Stromal cell of bone marrow (primary cell): ENCODE measurements around the gene FAHD1.

ENCODE experiments used
- DNase-seq: peaks from one replicate; pipeline ENCODE4 v3.0.0-alpha.2; 2012; ENCODE audit warnings: low read depth

Gene FAHD1

GRCh38 chr16:1826691-1827573, at the start of gene FAHD1, which contains the start of gene HAGH:
FAHD1 (plus strand) TSS chr16:1827206; CDS start chr16:1827239, 33 bp downstream.
HAGH (minus strand) TSS chr16:1826825; CDS start chr16:1826787, 38 bp downstream.
- peak; percentile 87 for DNase-seq

DNA sequence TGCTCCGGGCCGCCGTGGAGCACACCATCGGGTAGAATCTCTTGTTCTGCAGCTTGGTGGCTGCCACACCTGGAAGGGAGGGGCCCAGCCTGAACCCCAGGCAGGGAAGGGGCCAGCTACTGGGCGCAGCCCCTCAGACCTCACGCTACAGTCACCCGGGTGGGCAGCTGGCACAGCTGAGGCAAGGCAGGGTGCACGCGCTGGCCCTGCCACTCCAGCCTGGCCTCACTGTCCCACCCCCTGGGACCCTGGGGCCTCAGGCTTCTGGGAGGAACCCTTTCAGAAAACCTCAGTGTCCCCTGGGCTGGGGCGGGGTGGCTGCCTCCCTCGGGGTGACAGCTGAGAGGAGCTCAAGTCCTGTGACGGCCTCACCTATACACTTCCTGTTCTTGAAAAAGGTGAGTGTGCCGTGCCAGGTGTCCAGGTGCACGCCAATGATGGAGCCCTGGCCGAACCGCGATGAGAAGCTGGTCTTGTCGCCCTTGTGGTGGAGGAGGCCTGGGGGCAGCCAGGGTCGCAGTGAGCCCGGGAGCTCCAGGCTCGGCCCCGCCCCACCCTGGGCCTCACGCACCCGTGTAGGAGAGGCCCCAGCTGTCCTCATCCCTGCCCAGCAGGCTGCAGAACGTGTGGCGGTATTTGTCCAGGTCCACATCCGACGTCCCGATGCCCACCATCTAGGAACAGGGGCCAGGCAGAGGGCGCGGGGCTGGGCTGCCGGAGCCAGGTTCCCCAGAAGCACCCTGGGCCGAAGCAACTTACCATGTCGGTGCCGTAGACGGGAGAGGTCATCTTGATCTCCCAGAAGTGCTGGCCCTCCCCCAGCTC, 49.4 kb upstream of the FAHD1 start:
- no peak for DNase-seq

DNA sequence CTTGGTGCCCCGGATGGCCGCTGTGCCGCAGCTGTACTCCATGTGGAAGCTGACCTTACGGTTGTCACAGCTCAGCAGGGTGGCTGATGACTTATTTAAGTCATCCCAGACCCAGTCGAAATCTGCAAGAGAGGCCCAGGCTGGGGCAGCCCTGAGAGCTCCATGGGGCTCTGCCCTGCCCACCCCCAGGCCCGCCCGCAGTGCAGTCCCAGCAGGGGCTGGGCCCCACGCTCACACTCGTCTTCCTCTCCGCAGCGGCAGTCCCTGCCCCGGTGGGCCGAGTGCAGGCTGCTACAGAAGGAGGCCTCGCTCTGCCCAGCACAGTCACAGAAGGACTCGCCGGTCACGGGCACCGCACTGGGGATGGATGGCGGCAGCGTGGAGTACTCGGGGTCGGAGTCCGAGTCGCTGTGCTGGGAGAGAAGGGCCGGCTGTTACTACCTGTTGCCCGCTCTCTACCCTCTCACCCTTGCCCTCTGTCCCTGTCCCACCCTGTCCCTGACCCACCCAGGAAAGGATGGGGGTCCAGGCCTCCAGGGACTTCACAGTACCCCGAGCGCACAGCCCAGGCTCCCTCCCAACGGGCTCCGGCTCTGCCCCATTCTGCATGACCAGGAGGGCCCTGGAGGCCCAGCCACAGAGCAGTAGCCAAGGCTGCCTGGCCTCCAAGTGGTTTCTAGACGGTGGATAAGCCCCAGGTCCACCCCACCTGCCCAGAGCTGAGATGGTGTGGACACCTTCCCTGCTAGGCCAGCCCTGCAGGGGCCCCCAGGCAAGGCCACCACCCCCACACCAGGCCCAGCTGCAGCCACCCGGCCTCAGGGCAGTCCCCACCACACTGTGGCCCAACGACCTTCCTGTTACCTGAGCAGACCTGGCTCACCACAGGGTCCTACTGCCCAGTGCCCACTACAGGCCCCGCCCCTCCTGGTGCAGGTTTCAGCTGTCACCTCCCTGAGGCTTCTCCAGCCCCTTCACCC, 48.5 kb upstream of the FAHD1 start:
- no peak for DNase-seq

DNA sequence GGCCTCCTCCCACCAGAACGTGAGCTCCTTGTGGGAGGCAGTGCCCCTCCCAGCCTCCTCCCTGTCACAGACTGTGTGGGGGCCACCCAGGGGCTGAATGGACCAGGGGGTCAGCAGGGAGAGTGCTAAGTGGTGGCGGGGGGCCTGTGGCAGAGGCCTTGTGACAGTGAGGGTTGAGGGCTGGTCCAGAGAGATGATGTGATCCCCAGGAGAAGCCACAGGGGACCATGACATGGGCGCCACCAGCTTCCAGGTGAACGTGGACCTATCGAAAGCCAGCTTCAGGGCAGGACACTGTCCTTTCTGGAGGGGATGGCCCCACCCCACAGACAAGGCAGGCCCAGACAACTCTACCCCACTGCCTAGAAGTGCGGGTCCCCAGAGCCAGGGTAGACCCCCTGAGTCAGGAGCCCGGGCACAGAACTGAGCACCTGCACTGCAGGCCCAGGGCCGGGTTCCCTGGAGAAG, 47.7 kb upstream of the FAHD1 start:
- no peak for DNase-seq

DNA sequence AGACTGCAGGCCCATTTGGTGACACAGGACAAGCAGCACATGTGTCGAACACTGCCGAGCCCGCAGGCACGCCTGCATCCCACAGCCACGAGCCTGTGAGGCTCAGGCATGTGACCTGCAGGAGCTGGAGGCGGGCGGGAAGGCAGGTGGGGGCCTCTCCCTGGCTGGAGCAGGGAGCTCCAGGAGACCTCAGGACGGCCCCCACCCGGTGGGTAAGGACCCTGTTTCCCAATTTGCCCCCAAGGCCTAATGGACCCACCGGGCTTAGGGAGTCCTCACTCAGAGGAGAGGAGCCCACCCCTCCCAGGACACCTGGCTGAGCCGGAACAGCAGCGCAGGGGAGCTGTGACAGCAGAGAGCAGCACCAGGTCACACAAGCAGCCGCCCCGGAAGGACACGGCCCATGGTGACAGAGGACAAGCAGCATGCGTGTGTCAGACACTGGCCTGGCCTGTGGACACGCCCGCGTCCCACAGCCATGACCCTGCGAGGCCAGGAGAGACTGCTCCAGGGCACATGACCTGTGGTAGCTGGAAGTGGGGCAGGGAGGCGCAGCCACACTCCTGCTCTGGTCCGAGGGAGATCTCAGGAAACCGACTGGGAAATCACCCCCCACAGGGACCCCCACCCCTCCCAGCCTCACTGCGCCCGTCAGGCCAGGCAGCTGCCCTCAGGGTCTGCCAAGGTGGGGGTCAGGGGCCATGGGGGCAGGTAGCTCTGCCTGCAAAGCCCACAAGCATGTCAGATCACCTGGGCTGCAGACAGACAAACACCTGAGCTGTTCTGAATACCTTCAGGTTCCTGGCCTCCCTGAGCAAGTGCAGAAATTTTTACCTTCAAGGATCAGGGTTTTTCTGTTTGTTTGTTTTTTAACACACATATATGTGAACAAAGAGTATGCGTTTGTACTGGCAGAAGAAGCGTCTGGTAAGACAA, 47.0 kb upstream of the FAHD1 start:
- no peak for DNase-seq

- DNase-seq, result no peak
Measured at GRCh38 chr16:1780677-1781072, 46.3 kb upstream of the FAHD1 start.

DNA sequence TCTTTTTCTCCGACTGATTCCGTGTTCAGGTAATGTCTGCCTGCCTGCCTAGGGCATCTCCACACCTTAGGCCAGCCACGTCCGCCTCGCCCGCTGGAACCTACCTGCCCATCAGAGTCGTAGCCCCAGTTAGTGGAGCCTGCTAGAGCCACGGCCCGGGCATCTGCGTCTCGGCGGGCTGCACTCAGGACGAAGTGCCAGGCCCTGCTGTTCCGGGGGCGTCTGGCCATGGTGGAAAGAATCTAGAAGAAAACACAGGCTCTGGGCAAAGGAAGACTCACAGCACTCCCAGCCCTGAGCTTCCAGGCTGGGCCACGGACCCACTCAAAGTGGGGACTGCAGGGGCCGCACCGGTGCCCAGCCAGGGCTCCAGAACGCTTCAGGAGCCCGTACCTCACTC, 45.8 kb upstream of the FAHD1 start:
- DNase-seq, result no peak

DNA sequence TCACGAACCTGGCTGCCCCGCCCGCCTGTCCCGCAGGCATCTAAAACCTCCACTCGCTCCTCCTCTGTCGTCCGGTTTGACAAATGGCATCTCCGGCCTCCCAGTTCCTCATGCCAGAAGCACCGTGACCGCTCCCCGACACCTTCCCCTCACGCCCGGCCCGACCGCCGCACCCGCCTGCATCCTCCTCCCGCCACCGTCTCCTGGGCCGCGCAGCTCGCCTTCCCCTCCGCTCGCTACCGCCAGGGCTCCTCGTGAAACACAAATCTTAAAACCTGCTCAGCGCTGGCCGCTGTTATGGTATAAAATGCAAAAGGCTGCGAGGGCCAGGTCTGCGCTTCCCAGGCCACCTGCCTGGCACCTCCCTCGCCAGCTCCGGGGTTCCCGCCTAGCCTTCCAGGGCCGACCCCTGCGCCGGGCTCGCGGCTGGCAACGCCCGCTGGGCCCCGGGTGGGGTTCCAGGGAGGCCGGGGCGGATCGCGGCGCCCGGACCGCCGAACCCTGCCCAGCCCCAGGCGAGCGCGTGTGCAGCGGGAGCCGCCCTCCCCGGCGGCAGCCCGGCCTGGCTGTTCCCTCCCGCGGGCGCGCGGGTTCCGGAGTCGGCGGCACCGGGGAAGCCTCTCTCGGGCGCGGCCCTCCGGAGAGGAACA, 45.1 kb upstream of the FAHD1 start:
- DNase-seq, result no peak

GRCh38 chr16:1782408-1783264, 44.4 kb upstream of the FAHD1 start, which contains the start of the genes NUBP2 and SPSB3:
NUBP2 (plus strand) TSS chr16:1782960; CDS start chr16:1783021, 61 bp downstream.
SPSB3 (minus strand) TSS chr16:1782571; CDS start chr16:1781483, 1,088 bp downstream.
- DNase-seq, result peak; percentile 100

DNA sequence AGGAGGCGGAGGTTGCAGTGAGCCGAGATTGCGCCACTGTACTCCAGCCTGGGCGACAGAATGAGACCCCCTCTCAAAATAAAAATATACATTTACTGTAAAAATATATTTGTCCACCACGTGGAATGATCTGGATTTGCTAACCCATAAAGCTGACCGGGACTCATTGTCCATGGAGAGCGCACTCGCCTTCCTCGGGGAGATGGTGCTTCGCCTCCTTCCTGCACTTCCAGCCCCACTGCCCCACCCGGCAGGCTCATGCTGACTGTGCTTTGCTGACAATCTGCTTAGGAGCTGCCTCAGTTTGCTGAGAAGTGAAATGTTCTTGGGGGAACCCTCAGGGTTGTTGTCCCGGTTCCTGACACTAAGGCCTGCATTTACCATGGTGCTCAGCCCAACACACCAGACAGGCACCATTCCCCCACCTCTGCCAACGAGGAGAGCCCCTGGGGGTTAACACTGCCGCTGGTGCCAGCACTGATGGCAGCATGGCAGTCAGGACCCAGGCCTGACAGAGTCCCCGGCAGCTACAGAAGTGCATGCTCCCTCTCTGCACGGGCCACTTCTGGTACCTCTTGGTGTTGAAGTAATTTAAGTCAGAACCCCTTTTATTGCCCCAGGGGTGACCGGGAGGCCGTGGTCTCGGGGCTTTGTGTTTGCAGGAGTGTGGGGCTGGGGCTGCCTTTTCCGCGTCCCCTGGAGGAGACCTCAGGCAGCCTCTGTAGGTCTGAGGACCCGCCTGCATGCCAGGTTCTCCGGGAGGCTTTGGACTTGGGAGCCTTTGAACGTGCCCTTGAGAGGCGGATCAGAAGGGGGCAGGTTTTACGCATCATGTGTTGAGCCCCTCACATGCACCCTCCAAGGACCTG, 41.8 kb upstream of the FAHD1 start:
- no peak for DNase-seq

DNA sequence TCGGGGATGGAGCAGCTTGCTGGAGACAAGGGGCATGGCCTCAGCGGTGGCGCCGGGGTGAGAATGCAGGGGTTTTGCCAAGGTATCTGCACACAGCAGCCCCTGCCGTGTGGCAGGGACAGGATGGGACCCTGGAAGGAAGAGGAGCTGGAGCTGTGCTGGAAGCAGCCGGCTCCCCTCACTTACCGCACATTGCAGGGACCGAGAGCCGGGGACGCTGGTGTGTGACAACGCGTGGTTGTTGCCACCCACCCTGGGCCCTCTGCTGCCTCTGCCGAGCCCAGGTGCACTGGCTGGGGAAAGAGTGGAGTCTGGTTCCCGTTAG, 41.2 kb upstream of the FAHD1 start:
- no peak for DNase-seq

DNA sequence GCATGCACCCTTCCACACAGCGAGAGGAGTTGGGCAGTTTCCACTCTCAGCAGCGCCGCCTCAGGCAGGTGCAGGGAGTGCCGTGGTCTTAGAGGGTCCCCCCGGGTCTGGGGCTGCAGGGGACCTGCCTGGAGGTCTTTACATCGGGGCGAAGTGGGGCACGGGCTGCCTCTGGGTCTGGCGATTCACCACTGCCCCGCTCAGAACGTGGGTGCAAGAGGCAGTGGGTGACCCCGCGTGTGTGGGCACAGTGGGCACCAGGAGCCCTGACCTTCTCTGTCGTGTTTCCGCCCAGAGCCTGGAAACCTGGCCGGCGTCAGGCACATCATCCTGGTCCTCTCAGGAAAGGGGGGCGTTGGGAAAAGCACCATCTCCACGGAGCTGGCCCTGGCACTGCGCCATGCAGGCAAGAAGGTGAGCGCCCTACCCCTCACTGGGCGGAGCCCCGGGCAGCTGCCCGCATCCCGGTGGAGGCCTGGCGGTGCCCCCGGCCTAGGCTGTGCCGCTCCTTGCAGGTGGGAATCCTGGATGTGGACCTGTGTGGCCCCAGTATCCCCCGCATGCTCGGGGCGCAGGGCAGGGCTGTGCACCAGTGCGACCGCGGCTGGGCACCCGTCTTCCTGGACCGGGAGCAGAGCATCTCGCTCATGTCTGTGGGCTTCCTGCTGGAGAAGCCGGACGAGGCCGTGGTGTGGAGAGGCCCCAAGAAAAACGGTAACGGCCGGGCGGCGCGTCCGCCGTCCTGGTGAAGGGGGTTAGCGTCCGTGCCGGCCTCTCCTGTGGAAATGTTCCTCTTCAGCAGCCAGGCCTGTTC, 40.6 kb upstream of the FAHD1 start:
- no peak for DNase-seq

- no peak for DNase-seq
Measured at GRCh38 chr16:1787056-1787321, 40.0 kb upstream of the FAHD1 start.

DNA sequence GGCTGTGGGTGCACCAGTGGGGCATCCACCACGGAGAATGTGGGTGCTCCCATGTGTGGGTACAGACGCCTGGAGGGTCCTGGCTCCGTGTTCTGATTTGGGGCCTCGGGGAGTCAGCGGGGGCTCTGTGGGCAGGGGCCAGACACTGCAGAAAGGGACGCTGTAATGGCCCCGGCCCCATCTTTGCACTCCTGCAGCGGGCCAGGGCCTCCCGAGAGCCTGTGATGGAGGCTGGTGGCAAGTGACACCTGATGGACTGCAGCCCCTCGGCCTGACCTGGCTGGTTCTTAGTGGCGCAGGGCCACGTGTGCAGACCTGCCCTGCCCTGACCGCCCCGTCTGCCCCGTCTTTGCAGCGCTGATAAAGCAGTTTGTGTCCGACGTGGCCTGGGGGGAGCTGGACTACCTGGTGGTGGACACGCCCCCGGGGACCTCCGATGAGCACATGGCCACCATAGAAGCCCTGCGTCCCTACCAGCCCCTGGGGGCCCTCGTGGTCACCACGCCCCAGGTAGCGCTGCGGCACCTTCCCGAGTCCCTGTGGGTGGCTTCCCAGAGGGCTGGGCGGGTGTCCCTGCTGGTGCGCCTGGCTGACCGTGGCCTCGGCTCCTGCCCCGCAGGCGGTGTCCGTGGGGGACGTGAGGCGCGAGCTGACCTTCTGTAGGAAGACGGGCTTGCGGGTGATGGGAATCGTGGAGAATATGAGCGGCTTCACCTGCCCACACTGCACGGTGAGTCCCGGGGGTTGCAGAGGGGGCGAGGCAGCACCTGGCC, 39.5 kb upstream of the FAHD1 start:
- no peak for DNase-seq

DNA sequence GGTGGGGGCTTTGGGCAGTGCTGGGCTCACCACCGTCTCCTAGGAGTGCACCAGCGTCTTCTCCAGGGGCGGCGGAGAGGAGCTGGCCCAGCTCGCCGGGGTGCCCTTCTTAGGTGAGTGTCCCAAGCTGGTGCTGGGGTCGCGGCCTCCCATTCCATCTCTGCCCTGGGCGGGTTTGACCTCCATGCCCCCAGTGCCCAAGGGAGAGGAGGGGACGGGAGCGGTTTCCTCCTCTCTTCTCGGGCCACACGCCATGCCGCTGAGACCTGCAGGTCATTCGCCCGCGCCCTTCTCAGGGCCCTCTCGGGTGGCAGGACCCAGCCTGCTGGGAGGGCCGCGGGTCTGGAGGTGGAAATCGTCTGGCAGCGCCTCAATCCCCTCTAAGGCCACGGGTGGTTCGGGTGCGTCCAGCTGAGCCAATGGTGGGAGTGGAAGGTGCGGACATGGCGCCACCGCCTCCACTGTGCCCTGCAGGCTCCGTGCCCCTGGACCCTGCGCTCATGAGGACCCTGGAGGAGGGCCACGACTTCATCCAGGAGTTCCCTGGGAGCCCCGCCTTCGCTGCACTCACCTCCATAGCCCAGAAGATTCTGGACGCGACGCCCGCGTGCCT, 38.8 kb upstream of the FAHD1 start:
- DNase-seq, result no peak

DNA sequence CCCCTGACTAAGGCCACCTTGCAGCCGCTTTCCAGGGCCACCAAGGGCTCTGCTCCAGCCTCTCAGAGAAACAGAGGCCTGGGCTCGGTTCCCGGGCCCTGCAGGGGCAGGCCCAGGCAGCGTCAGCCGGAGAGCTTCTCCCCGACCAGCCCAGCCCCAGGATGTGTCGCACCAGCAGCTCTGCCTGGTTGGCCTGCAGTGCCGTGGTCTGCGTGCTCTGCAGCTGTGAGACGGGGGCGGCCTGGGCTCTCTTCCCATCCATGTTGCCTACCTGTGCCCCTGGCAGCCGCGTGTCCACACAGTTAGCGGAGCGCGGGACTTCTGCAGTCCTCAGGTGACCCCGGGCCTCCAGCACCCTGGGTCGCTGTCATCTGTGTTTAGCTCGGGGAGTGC, 38.3 kb upstream of the FAHD1 start:
- no peak for DNase-seq
